H1 (cell line): Measurements from ENCODE around the gene LAMA3. TPM values are rescaled to one million over a fixed set of nuclear protein-coding genes. Genes with fewer than 3 reads are reported as not detected.

Experiments
- CTCF ChIA-PET: fragments of 300-600 bp; sonication (Branson Sonifier 250); formaldehyde crosslinking; loops from one replicate; lab custom pipeline; 2021; ENCODE audit not compliant: partially characterized antibody; lab: Charles Lee
- POLR2A ChIA-PET: fragments of 300-600 bp; sonication (Branson Sonifier 250); formaldehyde crosslinking; loops from one replicate; lab custom pipeline; 2021; ENCODE audit warnings: inconsistent platforms; ENCODE audit not compliant: partially characterized antibody; lab: Charles Lee
- DNase-seq, 2 experiments: peaks; one replicate each; pipeline versions ENCODE4 v3.0.0 to v3.0.0-alpha.2; 2010 to 2022; ENCODE audit warnings: low spot score in 2 of 2, low read depth in 1 of 2, mixed read lengths in 1 of 2
- FAIRE-seq: peaks from 2 replicates; lab custom pipeline; 2011; peaks lifted over from hg19 to GRCh38; lab: Jason Lieb, UNC
- H2AFZ ChIP-seq: 2 replicates; pipeline ENCODE4 v1.8.1; 2012; ENCODE audit warnings: low read length, inconsistent platforms
- H2AK5ac ChIP-seq: 2 replicates; pipeline ENCODE4 v1.6.1; 2013; ENCODE audit warnings: low read depth, low read length
- H2BK120ac ChIP-seq: replicated peaks from 2 replicates; pipeline ENCODE3; 2013; ENCODE audit warnings: low read depth, low read length, inconsistent platforms
- H2BK12ac ChIP-seq: 2 replicates; pipeline ENCODE4 v1.6.1; 2013; ENCODE audit warnings: low read depth, low read length
- H2BK15ac ChIP-seq: 2 replicates; pipeline ENCODE4 v1.6.1; 2013; ENCODE audit warnings: low read length
- H2BK20ac ChIP-seq: 2 replicates; pipeline ENCODE4 v1.6.1; 2013; ENCODE audit warnings: low read length
- H2BK5ac ChIP-seq: 2 replicates; pipeline ENCODE4 v1.6.1; 2013; ENCODE audit warnings: low read depth, low read length
- H3K14ac ChIP-seq: 2 replicates; pipeline ENCODE4 v1.6.1; 2013; ENCODE audit warnings: inconsistent platforms; ENCODE audit not compliant: insufficient read length
- H3K18ac ChIP-seq: 2 replicates; pipeline ENCODE4 v1.6.1; 2013; ENCODE audit warnings: low read length; ENCODE audit errors: extremely low read depth
- H3K23ac ChIP-seq: 2 replicates; pipeline ENCODE4 v1.6.1; 2013; ENCODE audit warnings: inconsistent platforms; ENCODE audit not compliant: insufficient read length
- H3K23me2 ChIP-seq: 2 replicates; pipeline ENCODE4 v1.6.1; 2013; ENCODE audit warnings: low read depth, low read length
- H3K27ac ChIP-seq: 2 replicates; pipeline ENCODE4 v1.6.1; 2011; ENCODE audit warnings: low read depth, low read length, inconsistent platforms
- H3K27me3 ChIP-seq, 4 experiments: replicated peaks in 1 of 4; 1 replicate in 1 of 4; 2 replicates in 3 of 4; pipeline versions ENCODE4 v1.6.1 to v1.8.1; 2011 to 2013; ENCODE audit warnings: low read length in 3 of 4, mild to moderate bottlenecking in 3 of 4, inconsistent platforms in 2 of 4, mixed read lengths in 2 of 4, moderate library complexity in 1 of 4; ENCODE audit not compliant: control insufficient read depth in 3 of 4, insufficient read depth in 3 of 4; ENCODE audit errors: extremely low read depth in 1 of 4
- H3K36me3 ChIP-seq, 4 experiments: 2 replicates each; pipeline versions ENCODE4 v1.6.1 to v1.8.1; 2011 to 2013; ENCODE audit warnings: mild to moderate bottlenecking in 4 of 4, low read length in 3 of 4, moderate library complexity in 2 of 4, control low read depth in 1 of 4, inconsistent platforms in 1 of 4; ENCODE audit not compliant: insufficient read depth in 4 of 4, control insufficient read depth in 2 of 4
- H3K4ac ChIP-seq: replicated peaks from 2 replicates; pipeline ENCODE3; 2013; ENCODE audit warnings: low read length, low read depth, mixed read lengths, inconsistent platforms; ENCODE audit not compliant: insufficient read length
- H3K4me1 ChIP-seq, 4 experiments: replicated peaks in 1 of 4; 1 replicate in 1 of 4; 2 replicates in 3 of 4; pipeline versions ENCODE4 v1.6.1 to v1.8.1; 2011 to 2013; ENCODE audit warnings: low read length in 3 of 4, inconsistent platforms in 2 of 4, mixed read lengths in 1 of 4; ENCODE audit not compliant: insufficient read depth in 4 of 4, control insufficient read depth in 3 of 4
- H3K4me2 ChIP-seq, 2 experiments: 2 replicates each; pipeline versions ENCODE4 v1.6.1 to v1.8.1; 2011 to 2013; ENCODE audit warnings: low read depth in 2 of 2, low read length in 2 of 2, control low read depth in 1 of 2, inconsistent platforms in 1 of 2, mild to moderate bottlenecking in 1 of 2; ENCODE audit not compliant: insufficient read depth in 1 of 2
- H3K4me3 ChIP-seq, 4 experiments: fragments of 200-600, 300-600 bp in 1 of 4; sonication (generic), shearing (Covaris generic), sonication (Bioruptor Twin) in 1 of 4; 2 replicates each; pipeline versions ENCODE4 v1.5.1 to v1.8.1; 2011 to 2016; ENCODE audit warnings: low read length in 4 of 4, low read depth in 3 of 4, control low read depth in 2 of 4, inconsistent platforms in 2 of 4, mild to moderate bottlenecking in 2 of 4, mixed read lengths in 1 of 4, moderate library complexity in 1 of 4; ENCODE audit not compliant: insufficient read depth in 2 of 4; ENCODE audit errors: extremely low read depth in 1 of 4
- H3K56ac ChIP-seq: replicated peaks from 2 replicates; pipeline ENCODE3; 2013; ENCODE audit warnings: low read depth, mild to moderate bottlenecking, mixed read lengths, low read length, inconsistent platforms; ENCODE audit not compliant: insufficient read length
- H3K79me1 ChIP-seq: 2 replicates; pipeline ENCODE4 v1.6.1; 2013; ENCODE audit warnings: low read depth, low read length, control low read depth
- H3K79me2 ChIP-seq, 2 experiments: 2 replicates each; pipeline versions ENCODE4 v1.6.1 to v1.8.1; 2012 to 2013; ENCODE audit warnings: low read length in 2 of 2, mild to moderate bottlenecking in 2 of 2, inconsistent platforms in 1 of 2; ENCODE audit not compliant: insufficient read depth in 2 of 2, control insufficient read depth in 1 of 2
- H3K9ac ChIP-seq, 4 experiments: replicated peaks in 1 of 4; 1 replicate in 1 of 4; 2 replicates in 3 of 4; pipeline versions ENCODE4 v1.6.1 to v1.8.1; 2011 to 2013; ENCODE audit warnings: low read depth in 3 of 4, low read length in 3 of 4, control low read depth in 2 of 4, mild to moderate bottlenecking in 2 of 4, moderate library complexity in 2 of 4, inconsistent platforms in 1 of 4; ENCODE audit errors: extremely low read depth in 1 of 4
- H3K9me3 ChIP-seq, 2 experiments: 2 replicates each; pipeline versions ENCODE4 v1.6.1 to v1.8.1; 2012 to 2013; ENCODE audit warnings: mild to moderate bottlenecking in 2 of 2, moderate library complexity in 2 of 2, control low read depth in 1 of 2, inconsistent platforms in 1 of 2, low read depth in 1 of 2, low read length in 1 of 2, mixed read lengths in 1 of 2; ENCODE audit not compliant: insufficient read depth in 2 of 2
- H4K20me1 ChIP-seq, 2 experiments: replicated peaks in 1 of 2; 2 replicates each; pipeline versions ENCODE3 to v1.8.1; 2011 to 2013; ENCODE audit warnings: inconsistent platforms in 2 of 2, low read length in 2 of 2, mild to moderate bottlenecking in 1 of 2; ENCODE audit not compliant: insufficient read depth in 2 of 2, control insufficient read depth in 1 of 2
- H4K5ac ChIP-seq: 2 replicates; pipeline ENCODE4 v1.6.1; 2013; ENCODE audit warnings: low read length, low read depth, mixed read lengths, inconsistent platforms; ENCODE audit not compliant: insufficient read length
- H4K8ac ChIP-seq: 2 replicates; pipeline ENCODE4 v1.8.0; 2013; ENCODE audit warnings: mild to moderate bottlenecking, moderate library complexity, low read length, inconsistent platforms; ENCODE audit not compliant: insufficient read depth; ENCODE audit errors: extremely low read depth
- H4K91ac ChIP-seq: replicated peaks from 2 replicates; pipeline ENCODE3; 2013; ENCODE audit warnings: low read length, mixed read lengths, inconsistent platforms; ENCODE audit not compliant: insufficient read length
- CTBP2 ChIP-seq: IDR thresholded peaks from 2 replicates; pipeline ENCODE4 v1.7.0; 2011; ENCODE audit warnings: borderline replicate concordance, mild to moderate bottlenecking, moderate library complexity, mixed read lengths, low read length; ENCODE audit not compliant: insufficient read depth, insufficient read length
- GABPA ChIP-seq: IDR thresholded peaks from 2 replicates; pipeline ENCODE4 v1.6.1; 2011; ENCODE audit warnings: mild to moderate bottlenecking, low read length, moderate library complexity, borderline replicate concordance; ENCODE audit not compliant: insufficient read depth
- SIX5 ChIP-seq: IDR thresholded peaks from 2 replicates; pipeline ENCODE4 v1.6.1; 2011; ENCODE audit warnings: mild to moderate bottlenecking, low read depth, low read length
- WGBS, 2 experiments: shearing (Covaris generic) in 1 of 2; methylation state at CpG; one replicate each; pipeline versions ENCODE4 v1.1.6 to v1.1.7; 2013 to 2015; ENCODE audit warnings: low lambda C conversion rate in 2 of 2, mixed read lengths in 2 of 2, inconsistent platforms in 1 of 2, low coverage in 1 of 2, missing lambda C conversion rate in 1 of 2; ENCODE audit not compliant: insufficient replicate concordance in 2 of 2, insufficient coverage in 1 of 2, insufficient read length in 1 of 2; ENCODE audit errors: extremely low coverage in 1 of 2, missing lambda C conversion rate in 1 of 2; 5-methylcytosine and 5-hydroxymethylcytosine counted together
- polyA plus RNA-seq, 7 experiments: library from polyadenylated mRNA; depleted of rRNA in 3 of 7; stranded (reverse) in 5 of 7; unstranded in 2 of 7; fragments of >200 nt in 5 of 7; fragments of 200-250 nt in 2 of 7; gene quantifications; 1 replicate in 5 of 7; 2 replicates in 1 of 7; 4 replicates in 1 of 7; pipeline versions ENCODE4 v1.2.1 to v1.2.3, GENCODE V29; 2011 to 2013; ENCODE audit warnings: missing spikeins in 2 of 7, mixed read lengths in 2 of 7
- total RNA-seq: library from RNA; stranded (reverse); fragmentation: NEBNext Ultra II Directional; extraction: Animal tissue kit (Norgen Biotek cat#: 25700); gene quantifications from 2 replicates; pipeline ENCODE4 v1.2.1, GENCODE V29; 2021

The LAMA3 gene
- total and polyA plus RNA-seq, 2 of the 8 experiments (the other 6 are each of a cell fraction or from before 2014, with no cell fraction given) = 0.76 to 5.0 TPM

GRCh38 chr18:23800902-23801301, 111.6 kb downstream of the LAMA3 start:
- 96% methylated on average over 3 of the region's 3 CpGs; no CpG with 5 or more reads in 1 of the 2 experiments for WGBS, 2 experiments
- no peaks in the 10 kb centered on the region for H3K9me3 ChIP-seq
- TF ChIP-seq CTBP2 (no peak), GABPA (no peak), SIX5 (no peak)
- H3K23ac ChIP-seq = no peak overlapping the region
- no peaks in the 10 kb centered on the region for H3K79me2 ChIP-seq
- ChIA-PET POLR2A (no interaction called here), CTCF (interaction anchor here (2.0 kb wide), 1 partner anchor 11 kb away, joined by 7 read pairs; no protein-coding TSS in a partner anchor)
- H4K5ac ChIP-seq = no peak overlapping the region
- no peak overlapping the region for H2BK120ac ChIP-seq
- H3K56ac ChIP-seq = no peak overlapping the region
- H2AFZ ChIP-seq = no peak overlapping the region
- no peak overlapping the region for H3K4me3 ChIP-seq
- no peaks in the 10 kb centered on the region for H3K27me3 ChIP-seq
- H3K18ac ChIP-seq = no peak overlapping the region
- H2BK12ac ChIP-seq = no peak overlapping the region
- no peaks in the 10 kb centered on the region for H3K4me1 ChIP-seq
- H4K91ac ChIP-seq = no peak overlapping the region
- DNase-seq (no peak), FAIRE-seq (no peak)
- no peak overlapping the region for H2AK5ac ChIP-seq
- no peak overlapping the region for H4K8ac ChIP-seq
- H2BK20ac ChIP-seq = no peak overlapping the region
- no peak overlapping the region for H3K14ac ChIP-seq
- H3K4ac ChIP-seq = no peak overlapping the region
- H4K20me1 ChIP-seq = no peaks in the 10 kb centered on the region
- H2BK5ac ChIP-seq = no peak overlapping the region
- no peak overlapping the region for H3K27ac ChIP-seq
- no peaks in the 10 kb centered on the region for H3K36me3 ChIP-seq
- H2BK15ac ChIP-seq = no peak overlapping the region
- H3K23me2 ChIP-seq = no peaks in the 10 kb centered on the region
- H3K79me1 ChIP-seq = no peaks in the 10 kb centered on the region
- H3K9ac ChIP-seq = no peak overlapping the region
- H3K4me2 ChIP-seq = no peak overlapping the region
